ENCODE results near the gene ARHGEF28.

GRCh38 chr5:73664796-73665195 lies 38.8 kb downstream of the ARHGEF28 start:
- TF ChIP-seq CLOCK (CRISPR knock-in tag; IDR thresholded peaks at IDR 0.05; ENCODE audit: borderline replicate concordance) (no peak), CTCF (IDR thresholded peaks at IDR 0.05 in 2 of 3, conservative IDR thresholded peaks at IDR 0.05 in 1 of 3; ENCODE audit: insufficient read depth in 2 of 3, low read depth in 1 of 3, low read length in 3 of 3) (no peak), HDAC6 (IDR thresholded peaks at IDR 0.05; ENCODE audit: low read depth, low read length) (no peak), HMGXB4 (CRISPR knock-in tag; IDR thresholded peaks at IDR 0.05) (no peak), HDGF (IDR thresholded peaks at IDR 0.05) (no peak), FOXA3 (CRISPR knock-in tag; conservative IDR thresholded peaks at IDR 0.05 in 1 of 2, IDR thresholded peaks at IDR 0.05 in 1 of 2) (no peak), CHD2 (IDR thresholded peaks at IDR 0.05; ENCODE audit: low read depth, low read length) (no peak), NR2C2 (CRISPR knock-in tag; IDR thresholded peaks at IDR 0.05) (no peak), NR2C2 (tag; IDR thresholded peaks at IDR 0.05) (no peak)
